GM12865 (cell line): Measurements from ENCODE around the gene LIPF.
A peak's percentile ranks its signal among the peaks of the same experiment; 100 is the strongest.

Experiments
- DNase-seq: peaks from one replicate; pipeline ENCODE4 v3.0.0; 2010; ENCODE audit warnings: low read depth
- H3K4me3 ChIP-seq: 2 replicates; pipeline ENCODE4 v1.5.1; 2011; ENCODE audit warnings: mild to moderate bottlenecking, low read depth, low read length, control low read depth
- CTCF ChIP-seq: IDR thresholded peaks from 2 replicates; pipeline ENCODE4 v1.5.1; 2011; ENCODE audit warnings: low read length, control low read depth, low read depth, inconsistent platforms; ENCODE audit not compliant: insufficient read depth; ENCODE audit errors: missing control alignments

Gene LIPF

GRCh38 chr10:88624840-88625239, 39.4 kb upstream of the LIPF start:
- no peak overlapping the region for H3K4me3 ChIP-seq
- DNase-seq: peak; percentile 5
- no peak for TF ChIP-seq CTCF

- TF ChIP-seq CTCF: no peak
- DNase-seq: no peak
- H3K4me3 ChIP-seq: no peak overlapping the region
These were observed 24.1 kb upstream of the LIPF start for GRCh38 chr10:88640186-88640585.

- H3K4me3 ChIP-seq: no peak overlapping the region
- TF ChIP-seq CTCF: no peak
- DNase-seq: no peak
These were observed 22.0 kb upstream of the LIPF start for GRCh38 chr10:88642209-88642608.

GRCh38 chr10:88642963-88643362, 21.3 kb upstream of the LIPF start:
- TF ChIP-seq CTCF: no peak
- no peak overlapping the region for H3K4me3 ChIP-seq
- DNase-seq: no peak

GRCh38 chr10:88647061-88647615, 17.1 kb upstream of the LIPF start:
- TF ChIP-seq CTCF: no peak
- no peak for DNase-seq
- no peak overlapping the region for H3K4me3 ChIP-seq

GRCh38 chr10:88651101-88651551, 13.1 kb upstream of the LIPF start:
- H3K4me3 ChIP-seq: no peak overlapping the region
- DNase-seq: no peak
- TF ChIP-seq CTCF: no peak

GRCh38 chr10:88652616-88653015, 11.6 kb upstream of the LIPF start:
- no peak for TF ChIP-seq CTCF
- DNase-seq: no peak
- no peak overlapping the region for H3K4me3 ChIP-seq
